Erythroblast (primary cell): ENCODE results near the gene HDAC2.

Source experiments
- GATA1 ChIP-seq: IDR thresholded peaks from 2 replicates; pipeline ENCODE4 v1.6.1; 2011; ENCODE audit warnings: low read depth, mild to moderate bottlenecking, control low read depth, low read length, moderate library complexity
- POLR2A ChIP-seq: IDR thresholded peaks from 2 replicates; pipeline ENCODE4 v1.6.1; 2011; ENCODE audit warnings: mild to moderate bottlenecking, low read length

GRCh38 chr6:114009192-114009591 is 38.2 kb upstream of the HDAC2 start:
- TF ChIP-seq POLR2A (no peak), GATA1 (no peak)
